GM18520 (cell line): Measurements from ENCODE around the gene LCN6.

Experiments used
- ATAC-seq: cut with Tn5 transposase; IDR thresholded peaks from one replicate; pipeline ENCODE4 v1.9.1; 2021; ENCODE audit not compliant: unreplicated experiment

The LCN6 gene

GRCh38 chr9:136726631-136727191, 21.6 kb downstream of the LCN6 start:
- no peak for ATAC-seq

- no peak for ATAC-seq
Observed at GRCh38 chr9:136726118-136726517, 22.2 kb downstream of the LCN6 start.

GRCh38 chr9:136725612-136726011, 22.7 kb downstream of the LCN6 start:
- ATAC-seq, result no peak

- ATAC-seq, result no peak
Observed at GRCh38 chr9:136724772-136725171, 23.6 kb downstream of the LCN6 start.

DNA sequence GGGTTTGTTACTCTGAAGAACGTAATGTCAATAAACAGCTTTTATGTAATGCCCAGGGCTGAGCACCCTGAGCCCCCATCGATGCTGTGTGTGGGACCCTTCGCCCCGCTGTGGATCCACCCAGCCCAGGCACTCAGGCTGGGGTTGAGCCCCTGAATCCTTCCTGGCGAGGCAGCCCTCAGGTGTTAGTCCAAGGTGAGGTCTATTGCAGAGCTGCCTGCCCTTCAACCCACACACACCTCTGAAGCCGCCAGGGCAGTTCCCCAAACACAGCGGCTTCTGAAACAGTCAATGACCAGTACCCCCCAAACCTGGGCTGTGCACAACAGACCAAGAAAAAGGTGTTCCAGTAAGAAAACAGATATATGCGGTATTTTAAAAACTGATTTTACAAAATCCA, 24.3 kb downstream of the LCN6 start:
- no peak for ATAC-seq

DNA sequence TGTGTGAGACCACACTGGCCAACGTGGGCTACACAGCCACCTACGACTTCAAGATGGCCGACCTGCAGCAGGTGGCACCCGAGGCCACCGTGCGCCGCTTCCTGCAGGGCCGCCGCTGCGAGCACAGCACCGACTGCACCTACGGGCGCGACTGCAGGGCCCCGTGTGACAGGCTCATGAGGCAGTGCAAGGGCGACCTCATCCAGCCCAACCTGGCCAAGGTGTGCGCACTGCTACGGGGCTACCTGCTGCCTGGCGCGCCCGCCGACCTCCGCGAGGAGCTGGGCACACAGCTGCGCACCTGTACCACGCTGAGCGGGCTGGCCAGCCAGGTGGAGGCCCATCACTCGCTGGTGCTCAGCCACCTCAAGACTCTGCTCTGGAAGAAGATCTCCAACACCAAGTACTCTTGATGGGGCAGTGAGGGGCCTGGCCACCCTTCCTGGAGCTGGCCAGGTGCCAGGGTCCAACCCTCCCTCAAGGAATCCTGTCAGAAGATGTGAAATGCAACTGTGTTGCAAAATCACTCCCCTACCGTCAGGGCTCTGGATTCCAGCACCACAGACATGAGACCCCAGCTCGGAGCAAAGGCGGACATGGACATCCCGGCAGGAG, 24.9 kb downstream of the LCN6 start:
- no peak for ATAC-seq

DNA sequence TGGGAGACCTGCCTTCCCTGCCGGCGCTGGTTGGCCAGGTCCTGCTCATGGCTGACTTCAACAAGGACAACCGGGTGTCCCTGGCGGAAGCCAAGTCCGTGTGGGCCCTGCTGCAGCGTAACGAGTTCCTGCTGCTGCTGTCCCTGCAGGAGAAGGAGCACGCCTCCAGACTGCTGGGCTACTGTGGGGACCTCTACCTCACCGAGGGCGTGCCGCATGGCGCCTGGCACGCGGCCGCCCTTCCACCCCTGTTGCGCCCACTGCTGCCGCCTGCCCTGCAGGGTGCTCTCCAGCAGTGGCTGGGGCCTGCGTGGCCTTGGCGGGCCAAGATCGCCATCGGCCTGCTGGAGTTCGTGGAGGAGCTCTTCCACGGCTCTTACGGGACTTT, 25.4 kb downstream of the LCN6 start:
- no peak for ATAC-seq

GRCh38 chr9:136722093-136722968, 26.0 kb downstream of the LCN6 start:
- no peak for ATAC-seq

DNA sequence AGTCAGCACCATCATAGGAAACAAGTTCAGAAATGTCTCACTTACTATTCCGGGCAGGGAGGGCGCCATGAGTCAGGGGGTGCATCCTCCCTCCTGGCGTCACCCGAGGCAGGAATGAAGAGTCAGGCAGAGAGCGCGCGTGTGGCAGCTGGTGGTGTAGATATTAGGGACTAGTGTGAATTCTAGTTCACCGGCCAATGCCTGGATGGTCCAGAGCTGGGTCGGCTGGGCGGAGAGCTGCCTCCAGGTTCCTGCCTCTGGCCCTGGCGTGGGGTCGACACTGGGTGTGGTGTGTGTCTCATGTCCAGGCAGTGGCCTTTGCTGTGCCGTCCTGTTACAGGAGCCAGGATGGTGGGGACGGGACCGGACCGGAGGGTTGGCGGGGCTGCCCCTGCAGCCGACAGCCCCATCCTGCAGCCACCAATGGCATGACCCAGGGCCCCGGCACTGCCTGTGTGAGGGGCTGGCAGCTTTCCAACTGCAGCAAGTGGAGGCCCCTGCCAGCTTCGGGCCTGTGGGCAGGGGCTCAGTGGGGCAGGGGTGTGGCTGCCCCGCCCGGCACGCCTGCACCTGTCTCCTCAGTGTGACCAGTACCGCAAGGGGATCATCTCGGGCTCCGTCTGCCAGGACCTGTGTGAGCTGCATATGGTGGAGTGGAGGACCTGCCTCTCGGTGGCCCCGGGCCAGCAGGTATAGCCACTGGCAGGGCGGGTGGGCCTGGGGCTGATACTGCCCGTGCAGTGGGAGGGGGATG, 26.8 kb downstream of the LCN6 start:
- ATAC-seq, result no peak

GRCh38 chr9:136720898-136721338, 27.4 kb downstream of the LCN6 start:
- ATAC-seq, result no peak

DNA sequence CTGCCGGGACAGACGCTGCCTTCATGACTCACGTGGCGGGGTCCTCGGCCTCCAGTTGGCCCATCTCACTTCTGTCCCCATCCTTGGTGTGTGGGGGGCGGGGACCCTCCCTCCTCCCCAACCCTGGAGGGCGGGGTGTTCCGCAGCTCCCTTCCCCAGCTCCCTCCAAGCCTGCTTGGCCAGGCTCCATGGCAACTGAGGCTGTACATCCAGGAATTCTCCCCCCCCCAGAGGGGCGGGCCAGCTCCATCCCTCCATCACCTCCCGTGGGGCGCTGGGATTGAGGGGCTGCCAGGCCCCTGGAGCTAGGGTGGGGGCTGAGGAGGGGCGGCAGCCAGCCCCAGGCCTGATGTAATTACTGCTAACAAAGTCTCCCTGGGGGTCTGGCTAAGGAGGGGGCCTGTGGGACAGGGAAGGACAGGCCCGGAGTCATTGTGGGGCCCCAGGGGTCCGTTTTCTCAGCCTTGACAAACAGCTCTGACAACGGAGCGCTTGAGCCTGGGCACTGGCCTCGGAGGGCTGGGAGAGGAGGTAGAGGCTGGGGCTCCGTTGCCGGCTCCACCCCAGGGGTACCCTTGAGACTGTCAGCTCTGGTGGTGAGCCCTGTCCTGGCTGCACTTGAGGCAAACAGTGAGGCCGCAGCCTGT, 28.0 kb downstream of the LCN6 start:
- no peak for ATAC-seq

GRCh38 chr9:136719195-136719880, 29.0 kb downstream of the LCN6 start:
- ATAC-seq, result no peak

- ATAC-seq, result no peak
Observed at GRCh38 chr9:136718345-136719194, 29.8 kb downstream of the LCN6 start.

DNA sequence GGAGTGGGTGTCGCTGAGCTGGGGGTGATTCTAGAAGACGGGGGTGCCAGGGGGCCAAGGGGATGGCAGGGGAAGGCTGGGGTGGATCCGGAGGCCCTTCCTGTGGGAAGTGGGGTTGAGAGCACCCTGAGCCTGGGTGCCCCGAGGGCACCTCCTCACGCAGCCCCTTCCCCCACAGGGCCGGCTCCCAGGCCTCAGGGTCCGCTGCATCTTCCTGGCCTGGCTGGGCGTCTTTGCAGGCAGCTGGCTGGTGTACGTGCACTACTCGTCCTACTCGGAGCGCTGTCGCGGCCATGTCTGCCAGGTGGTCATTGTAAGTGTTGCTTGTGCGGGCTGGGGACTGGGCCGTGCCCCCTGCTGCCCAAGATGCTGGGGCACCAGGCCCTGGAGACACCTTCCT, 30.9 kb downstream of the LCN6 start:
- no peak for ATAC-seq

DNA sequence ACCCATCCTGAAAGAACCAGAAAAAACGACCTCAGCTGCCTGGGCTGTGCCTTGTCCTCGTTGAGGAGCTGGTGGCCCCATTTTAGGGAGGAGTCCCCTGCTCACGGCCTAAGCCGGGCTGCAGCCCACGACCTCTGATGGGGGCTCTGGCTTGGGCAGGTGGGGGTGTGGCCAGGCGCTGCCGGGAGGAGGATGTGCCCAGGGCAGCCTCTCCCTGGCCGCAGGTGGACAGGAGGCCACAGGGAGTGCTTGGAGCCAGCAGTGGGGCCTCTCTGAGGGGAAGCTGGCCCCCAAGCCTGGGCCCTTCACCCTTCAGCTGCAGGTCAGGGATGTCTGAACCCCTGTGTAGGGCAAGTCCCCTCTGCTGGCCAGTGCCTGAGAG, 33.4 kb downstream of the LCN6 start:
- no peak for ATAC-seq

GRCh38 chr9:136714096-136714892, 34.0 kb downstream of the LCN6 start:
- no peak for ATAC-seq

DNA sequence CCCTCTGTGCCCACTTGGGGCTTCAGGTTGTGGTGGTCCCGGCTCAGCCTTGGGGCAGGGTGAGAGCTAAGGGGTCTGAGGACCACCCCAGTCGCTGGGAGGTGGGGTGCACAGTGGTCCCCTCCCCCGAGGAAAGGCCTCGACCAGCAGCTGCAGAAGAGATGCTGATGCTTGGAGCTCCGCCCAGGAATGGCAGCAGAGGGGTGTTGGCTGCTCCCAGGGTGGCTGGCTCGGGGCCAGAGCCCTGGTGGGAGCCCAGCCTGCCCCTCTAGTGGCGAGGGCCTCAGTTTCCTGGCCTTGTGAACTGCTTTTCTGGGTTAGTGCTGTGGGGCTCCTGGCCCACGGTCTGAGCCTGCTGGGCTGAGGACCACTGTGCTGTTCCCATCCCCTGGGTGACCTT, 34.8 kb downstream of the LCN6 start:
- ATAC-seq, result no peak

DNA sequence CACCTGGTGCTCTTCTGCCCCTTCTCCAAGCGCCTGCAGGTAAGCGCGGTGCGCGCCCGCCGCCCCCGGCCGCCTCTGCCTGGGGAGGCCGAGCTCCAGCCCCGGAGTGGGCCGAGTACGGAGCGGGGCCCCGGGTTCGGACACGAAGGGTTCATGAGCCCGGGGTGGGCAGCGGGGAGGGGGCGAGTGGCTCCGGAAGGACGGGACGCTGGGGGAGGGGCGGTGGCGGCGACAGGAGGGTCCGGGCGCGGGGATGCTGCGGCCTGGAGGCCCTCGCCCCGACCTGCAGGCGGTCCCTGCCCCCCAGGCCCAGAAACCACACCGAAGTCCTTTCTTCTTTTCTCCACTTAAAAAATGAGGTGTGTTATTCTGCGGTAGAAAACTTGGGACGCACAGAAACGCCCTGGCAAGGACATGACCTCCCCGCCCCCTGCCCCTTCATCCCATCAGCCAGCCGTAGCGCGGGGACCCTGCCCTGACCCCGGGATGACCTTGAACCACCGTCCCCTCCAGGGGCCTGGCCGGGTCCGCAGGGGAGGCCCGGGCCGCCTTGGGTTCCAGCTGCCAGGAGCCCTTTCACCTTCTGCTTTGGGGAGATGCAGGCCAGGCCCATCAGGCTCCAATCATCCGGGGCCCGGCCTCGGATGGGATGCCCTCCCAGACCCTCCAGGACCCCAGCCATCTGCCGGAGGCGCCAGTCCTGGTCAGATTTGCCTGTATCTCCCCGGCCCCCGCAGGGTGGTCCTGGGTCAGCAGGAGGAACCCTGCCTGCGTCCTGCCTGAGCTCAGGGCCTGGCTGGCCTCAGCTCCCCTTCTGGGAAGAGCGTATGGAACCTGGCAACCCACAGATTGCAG, 35.4 kb downstream of the LCN6 start:
- ATAC-seq, result no peak
